HG02973 (cell line): Measurements from ENCODE around the gene DEAF1.
"Not testable (repeated sequence)": the region's sequence is repeated elsewhere in the genome, so short reads cannot be mapped to it uniquely, and the experiment has no call there.

Experiments
- ATAC-seq: cut with Tn5 transposase; IDR thresholded peaks from one replicate; pipeline ENCODE4 v1.9.1; 2021; ENCODE audit warnings: moderate library complexity; ENCODE audit not compliant: unreplicated experiment

DEAF1 gene

DNA sequence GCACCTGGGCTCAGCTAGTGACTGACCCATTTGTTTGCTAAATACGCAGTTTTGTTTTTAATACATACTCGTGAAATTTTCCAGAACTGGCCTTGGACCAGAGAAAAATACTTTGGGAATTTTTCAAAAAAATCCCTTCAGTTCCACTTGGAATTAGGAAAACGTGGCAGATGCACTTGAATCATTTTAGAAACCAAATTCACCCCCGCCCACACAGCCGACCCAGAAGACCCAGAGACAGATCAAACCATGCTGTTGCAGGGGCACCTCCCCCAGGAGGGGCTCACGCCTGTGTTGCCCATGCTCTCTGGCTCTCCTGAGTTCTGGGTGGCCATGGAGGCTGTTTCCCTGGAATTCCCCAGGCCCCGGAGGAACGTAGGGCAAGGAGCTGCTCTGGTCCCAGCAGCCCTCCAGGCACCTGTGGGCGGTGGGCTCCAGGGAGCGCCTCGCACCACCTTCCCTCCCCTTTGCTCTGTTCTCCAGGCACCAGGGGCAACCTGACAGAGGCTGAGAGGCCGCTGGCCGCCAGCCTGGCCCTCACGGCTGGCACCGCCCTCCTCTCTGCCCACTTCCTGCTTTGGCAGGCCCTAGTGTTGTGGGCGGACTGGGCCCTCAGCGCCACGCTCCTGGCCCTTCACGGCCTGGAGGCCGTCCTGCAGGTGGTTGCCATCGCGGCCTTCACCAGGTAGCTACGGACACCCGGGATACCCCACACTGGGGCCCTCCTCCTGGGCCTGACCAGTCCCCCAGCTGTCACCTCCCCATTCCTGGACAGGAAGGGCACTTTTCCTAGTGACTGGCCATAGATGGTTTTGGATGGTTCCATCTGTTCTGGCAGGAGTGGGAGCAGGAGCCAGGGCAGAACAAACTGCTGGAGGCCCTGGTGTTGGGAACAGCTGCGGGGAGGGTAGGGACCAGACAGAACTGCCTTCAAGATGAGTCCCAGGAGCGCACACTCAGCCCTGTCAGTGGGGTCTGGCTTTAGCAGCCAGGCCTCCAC is 7.7 kb upstream of the DEAF1 start:
- ATAC-seq: no peak

DNA sequence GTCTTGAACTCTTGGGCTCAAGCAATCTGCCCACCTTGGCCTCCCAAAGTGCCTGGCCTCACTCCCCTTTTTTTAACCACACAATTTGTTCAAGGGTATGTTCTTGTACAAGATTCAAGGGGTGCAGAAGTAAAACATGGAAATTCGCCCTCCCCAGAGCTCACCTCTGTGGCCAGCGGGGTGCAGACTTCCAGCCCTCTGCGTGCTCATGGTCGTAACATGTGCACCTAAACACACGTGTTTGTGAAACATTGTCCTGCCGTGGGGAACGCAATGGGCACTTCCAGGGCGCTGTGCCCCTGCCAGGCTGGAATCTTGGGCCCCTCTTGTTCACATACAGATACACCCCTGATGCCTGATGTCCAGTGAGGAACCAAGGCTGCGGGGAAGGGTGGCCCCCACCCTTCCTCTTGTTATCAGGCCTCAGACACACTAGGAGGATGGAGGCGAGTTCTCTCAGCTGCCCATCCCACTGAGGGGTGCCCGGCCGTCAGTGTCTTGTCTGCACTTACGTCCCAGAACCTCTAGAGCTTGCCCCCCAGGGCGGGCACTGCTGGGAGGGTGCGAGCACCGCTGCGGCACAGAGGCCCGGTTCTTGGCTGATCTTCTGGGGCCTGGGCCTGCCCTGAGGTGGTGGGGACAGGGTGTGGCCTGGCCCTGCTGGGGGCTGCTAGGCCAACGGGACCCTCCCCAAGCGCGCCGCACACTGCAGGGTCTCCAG is 6.9 kb upstream of the DEAF1 start:
- ATAC-seq: no peak

DNA sequence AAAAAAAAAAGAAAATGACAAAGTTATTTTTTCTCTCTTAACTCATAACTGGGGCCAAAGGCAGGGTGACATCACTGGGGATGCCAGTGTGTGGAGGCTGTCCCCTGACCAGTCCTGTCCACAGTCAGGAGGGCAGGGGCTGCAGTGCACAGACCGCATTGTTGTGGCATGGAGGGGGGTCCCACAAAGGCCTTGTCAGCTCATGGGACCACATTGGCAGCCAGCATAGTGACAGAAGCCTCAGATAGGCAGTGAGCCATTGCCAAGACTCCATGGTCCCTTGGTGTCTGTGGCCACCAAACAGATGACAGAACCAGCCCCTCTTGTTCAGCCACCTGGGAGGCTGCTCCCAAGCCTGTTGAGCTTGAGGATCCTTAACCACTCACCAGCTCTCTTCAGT is 4.7 kb upstream of the DEAF1 start:
- no peak for ATAC-seq

DNA sequence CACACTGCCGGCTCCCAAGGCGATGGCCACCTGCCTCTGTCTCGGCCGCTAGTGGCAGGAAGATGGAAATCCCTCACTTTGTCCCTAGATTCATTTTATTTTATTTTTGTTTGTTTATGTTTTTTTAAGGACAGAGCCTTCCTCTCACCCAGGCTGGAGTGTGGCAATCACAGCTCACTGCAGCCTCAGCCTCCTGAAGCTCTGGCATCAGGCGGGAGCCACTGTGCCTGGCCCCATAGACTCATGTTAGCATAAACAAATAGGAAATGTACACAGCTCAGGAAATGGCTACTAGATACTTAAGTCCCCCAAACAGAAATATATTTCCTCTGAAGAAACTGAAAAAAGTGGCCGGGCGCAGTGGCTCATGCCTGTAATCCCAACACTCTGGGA is 4.1 kb upstream of the DEAF1 start:
- ATAC-seq: no peak

DNA sequence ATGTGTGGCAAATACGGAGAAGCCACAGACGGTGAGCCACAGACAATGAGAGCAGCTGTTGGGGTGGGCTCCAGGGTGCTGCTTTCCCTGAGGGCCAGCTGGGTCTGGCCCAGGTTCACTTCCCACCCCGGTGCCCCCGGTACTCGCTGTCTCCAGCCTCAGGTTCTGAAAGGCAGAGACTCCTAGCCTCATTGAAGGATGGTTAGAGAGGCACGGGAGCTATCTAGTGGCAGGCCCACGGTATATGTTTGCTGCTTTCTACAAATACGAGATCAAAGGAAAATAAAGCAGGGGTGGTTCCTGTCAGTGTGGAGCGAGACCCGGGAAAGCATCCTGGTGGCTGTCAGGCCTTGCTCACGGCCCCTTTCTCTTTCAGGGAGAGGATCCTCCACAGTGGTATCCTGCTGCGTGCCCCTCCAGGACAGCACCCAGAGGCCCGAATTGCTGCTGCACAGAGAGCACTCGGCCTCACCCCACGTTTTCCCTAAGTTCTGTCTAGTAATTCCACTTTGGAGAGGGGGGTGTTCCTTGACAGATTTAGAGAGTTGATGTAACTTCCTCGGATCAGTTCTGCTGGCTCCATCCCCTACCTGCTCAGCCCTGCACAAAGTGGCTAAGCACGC is 3.6 kb upstream of the DEAF1 start:
- ATAC-seq: no peak

DNA sequence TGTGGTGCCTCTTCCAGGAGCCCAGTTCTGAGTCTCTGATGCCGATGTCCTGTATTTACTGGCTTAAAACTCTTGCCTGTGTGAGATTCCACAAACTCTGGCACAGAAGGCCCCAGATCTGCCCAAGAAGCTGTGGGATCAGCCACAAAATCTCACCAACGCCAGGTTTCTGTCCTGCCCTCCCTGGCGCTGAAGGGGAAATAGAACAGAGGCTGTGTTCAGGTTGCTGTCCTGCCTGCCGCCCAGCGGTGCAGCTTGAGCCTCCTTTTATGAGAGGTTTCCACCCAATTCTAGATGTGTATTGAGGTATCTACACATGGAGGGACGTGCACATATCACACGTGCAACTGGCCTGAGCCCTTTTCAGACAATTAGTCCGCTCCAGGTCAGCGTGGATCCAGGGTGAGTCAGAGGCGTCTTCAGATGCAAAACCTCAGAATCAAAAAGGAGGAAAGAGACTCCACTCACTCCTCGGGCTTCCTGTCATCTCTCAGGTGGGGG is 2.8 kb upstream of the DEAF1 start:
- ATAC-seq: no peak

DNA sequence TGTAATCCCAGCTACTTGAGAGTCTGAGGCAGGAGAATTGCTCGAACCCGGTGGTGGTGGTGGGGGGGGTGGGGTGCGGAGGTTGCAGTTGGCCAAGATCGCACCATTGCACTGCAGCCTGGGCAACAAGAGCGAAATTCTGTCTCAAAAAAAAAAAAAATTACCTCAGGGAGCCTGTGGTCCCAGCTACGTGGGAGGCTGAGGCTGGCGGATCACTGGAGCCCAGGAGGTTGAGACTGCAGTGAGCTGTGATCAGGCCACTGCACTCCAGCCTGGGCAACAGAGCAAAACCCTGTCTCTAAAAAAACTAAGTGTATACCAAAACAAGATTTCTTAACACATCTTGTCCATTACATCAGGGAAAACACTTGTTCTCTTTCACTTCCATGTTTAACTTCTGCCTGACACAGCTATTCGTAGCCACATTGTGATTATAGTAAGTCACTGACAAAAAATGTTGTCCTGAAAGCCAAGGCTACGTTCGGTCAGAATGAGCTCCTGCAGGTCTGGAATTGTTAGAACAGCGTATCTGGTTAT is 2.0 kb upstream of the DEAF1 start:
- ATAC-seq: no peak

DNA sequence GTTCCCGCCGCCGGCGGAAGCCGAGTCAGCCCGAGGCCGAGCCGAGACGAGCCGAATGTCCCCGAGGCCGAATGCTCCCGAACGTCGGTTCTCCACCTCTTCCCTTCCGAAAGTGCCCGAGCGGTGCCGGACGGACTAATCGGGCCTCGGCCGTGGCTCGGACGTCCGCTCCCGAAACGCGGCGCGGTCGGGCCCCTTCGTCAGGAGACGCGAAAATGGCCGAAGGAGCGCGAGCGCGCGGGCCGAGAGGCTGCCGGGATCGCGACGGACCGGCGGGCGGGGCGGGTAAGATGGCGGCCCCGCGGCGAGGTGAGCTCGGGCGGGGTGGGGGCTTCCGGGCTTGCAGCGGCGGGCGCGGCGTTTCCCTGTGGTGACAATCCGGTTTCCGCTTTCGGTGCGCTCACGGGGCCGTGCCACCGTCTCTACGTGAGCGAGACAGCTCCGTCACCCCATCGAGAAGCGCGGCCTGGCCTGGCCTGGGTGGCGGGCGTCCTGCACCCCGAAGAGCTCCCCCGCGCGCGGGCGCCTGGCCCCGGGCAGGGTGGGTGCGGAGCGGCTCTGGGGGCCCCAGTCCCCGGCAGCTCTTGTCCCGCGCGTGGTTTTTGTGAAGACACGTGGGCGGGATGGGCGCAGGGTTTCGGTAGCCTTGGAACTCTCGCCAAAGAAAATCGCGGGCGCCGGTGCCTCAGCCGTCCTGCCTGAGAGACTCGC is 671 bp upstream of the DEAF1 start, which contains the start of gene TMEM80:
Gene TMEM80 (plus strand): TSS at position 279 of the 711 bp plus-strand sequence. CDS start 12 bp downstream, at position 291.
- peak; percentile 60 for ATAC-seq

DNA sequence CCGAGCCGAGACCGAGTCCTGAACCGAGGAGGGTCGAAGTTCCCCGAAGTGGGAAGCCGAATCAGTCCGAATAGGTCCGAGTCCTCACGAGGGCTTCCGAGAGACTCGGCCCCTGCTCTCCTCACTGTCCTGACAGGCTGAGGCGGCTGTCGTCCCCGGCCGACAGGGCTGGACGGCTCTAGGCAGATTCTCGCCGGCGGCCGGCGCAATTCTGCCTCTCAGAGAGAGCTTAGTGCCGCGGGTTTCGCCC is 191 bp upstream of the DEAF1 start:
- no peak for ATAC-seq

DNA sequence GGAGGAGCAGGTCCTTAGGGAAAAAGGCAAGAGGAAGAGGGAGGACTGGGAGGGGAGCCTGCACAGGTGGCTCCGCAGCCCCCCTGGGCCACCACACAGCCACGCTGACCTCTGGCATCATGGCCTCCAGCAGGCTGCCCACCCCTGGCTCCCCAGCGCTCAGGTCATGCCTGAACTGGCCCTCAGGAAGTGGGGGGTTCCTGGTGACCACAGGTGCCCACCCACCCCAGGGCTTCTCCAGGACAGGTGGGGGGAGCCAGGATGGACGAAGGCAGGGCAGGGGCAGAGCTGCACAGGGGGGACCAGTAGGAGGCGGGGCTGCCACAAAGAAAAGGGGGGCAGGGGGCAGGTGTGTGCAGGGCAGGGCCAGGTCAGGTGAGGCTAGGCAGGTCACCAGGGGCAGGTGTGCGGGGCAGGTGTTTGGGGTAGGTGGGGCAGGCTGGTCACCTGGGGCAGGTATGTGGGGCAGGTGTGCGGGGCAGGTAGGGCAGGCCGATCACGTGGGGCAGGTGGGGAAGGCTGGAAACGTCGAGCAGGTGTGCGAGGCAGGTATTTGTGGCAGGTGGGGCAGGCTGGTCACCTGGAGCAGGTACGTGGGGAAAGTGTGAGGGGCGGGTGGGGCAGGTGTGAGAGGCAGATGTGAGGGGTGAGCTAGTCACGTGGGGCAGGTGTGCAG is 997 bp downstream of the DEAF1 start:
- no peak for ATAC-seq

DNA sequence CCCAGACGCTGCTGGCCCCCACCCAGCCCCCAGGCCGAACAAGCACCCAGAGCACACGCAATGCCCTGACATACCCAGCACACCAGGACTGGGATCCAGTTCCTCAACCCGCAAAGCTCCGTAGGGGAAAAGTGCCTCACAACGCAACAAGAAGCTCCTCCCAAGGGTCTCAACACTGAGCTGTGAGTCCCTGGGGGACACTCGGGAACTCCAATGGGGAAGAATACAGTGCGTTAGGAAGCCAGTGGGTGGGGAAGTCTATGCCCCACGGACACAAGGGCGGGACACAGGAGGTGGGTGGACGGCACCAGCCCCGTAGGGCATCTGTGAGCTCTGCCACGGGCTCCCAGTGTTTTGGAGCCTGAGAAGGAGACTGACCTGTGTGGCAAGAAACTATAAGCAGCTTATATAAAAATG is 1.6 kb downstream of the DEAF1 start:
- ATAC-seq: no peak

DNA sequence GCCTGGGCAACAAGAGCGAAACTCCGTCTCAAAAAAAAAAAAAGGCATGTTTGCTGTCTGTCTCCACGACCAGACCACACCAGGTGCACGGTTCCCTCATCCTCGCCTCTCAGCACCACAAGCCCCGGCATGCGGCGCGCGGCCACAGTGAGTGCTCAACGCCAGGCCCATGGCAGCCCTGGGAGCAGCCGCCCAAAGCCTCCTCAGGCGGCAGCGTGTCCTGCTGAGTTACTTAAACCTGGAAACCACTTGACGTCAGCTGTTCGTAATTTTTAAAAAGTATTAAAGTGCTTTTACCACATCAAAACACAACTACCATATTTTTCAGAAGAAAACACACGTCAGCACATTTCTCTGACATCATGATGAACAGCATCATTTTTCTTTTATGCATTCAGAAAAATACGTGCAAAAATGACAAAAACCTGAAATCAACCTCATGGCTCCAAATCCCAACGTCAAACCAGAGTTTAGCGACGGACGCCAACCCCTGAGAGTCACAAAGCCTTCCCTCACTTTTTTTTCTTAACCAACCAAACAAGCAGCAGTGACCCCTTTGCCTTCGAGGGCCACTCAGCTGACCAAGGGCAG is 2.1 kb downstream of the DEAF1 start:
- ATAC-seq: no peak

DNA sequence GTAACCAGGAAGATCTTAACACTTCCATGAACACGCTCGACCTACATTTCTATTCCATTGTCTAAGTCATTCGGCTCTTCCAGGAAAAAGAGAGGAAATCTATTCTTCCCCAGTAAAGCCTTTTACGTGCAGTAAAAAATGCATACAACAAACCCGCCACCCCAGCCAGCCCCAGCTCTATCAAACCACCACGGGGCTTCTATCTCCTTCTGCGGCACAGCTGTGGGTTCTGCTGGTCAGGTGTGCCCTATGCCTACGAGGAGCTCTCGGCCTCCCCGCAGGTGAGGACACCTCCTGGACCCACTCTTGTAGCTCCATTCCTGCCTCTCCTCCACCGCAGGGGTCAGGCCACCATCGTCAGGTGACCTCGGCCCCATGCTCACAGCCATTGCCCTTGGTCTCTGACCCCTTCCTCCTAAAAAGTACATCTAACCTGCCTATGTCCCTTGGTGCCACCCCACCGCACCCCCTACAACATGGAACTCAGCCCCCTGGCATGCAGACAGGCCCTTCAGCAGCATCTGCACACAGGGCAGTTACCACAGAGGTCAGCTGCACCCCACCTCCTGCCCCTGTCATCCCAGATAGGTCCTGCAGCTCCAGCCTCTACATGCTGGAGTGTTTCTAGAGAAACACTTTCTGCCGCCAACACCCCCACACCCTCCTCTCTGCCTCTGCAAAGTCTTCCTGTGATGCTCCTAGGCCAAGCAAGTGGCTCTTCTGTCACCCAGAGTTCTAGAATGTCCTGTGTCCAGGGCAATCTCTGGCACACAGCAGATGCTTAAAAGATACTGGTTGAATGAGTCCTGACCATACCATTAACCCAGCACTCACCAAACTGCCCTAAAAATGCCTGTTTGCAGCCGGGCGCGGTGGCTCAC is 3.1 kb downstream of the DEAF1 start:
- no peak for ATAC-seq

DNA sequence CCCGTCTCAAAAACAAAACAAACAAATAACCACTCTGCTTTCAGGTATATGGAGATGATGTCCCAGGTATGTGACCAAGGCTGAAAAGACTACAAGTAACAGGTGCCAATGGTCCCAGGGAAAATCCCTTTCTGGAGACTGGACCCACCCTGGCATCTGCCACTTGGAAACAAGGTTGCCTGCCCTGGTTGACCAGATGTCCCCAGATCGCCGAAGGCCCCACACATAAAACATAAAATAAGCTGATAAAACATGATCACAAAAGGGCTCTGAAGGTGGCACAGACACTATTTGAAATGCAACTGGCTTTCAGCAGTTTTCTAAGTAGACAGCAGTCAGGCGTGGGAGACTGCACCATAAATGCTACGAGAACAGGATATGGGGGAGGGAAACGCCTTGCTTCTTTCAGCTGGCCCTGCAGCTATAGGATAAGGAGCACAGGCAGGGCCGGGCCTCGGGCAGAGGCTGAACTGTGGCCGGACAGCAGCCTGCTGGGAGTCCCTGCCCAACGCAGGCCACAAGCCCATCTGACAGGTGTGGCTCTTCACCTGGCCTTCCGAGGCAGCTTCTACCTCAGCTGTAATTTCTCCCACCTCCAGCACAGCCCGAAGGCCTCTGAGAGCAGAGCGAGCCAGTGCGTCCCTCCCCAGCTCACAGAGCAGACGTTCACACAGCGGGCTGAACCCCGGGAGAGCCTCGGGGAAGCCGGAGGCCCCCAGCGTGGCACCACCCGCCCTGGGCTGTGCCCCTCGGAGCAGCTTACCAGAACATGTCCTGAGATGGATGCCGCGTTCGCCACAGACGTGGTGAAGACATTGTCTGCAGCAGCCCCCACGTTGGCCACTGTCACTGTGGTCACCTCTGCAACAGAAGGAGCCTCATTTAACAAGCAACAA is 4.0 kb downstream of the DEAF1 start:
- no peak for ATAC-seq

DNA sequence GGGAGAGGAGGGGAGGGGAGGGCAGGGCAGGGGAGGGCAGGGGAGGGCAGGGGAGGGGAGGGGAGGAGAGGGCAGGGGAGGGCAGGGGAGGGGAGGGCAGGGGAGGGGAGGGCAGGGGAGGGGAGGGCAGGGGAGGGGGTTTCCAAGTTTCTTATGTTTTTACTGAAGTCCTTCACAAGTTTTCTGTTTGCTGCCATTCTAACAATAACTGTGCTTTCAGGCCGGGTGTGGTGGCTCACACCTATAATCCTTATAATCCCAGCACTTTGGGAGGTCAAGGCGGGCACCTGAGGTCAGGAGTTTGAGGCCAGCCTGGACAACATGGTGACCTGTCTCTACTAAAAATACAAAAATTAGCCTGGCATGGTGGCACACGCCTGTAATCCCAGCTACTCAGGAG is 4.8 kb downstream of the DEAF1 start:
- not testable (repeated sequence) for ATAC-seq

DNA sequence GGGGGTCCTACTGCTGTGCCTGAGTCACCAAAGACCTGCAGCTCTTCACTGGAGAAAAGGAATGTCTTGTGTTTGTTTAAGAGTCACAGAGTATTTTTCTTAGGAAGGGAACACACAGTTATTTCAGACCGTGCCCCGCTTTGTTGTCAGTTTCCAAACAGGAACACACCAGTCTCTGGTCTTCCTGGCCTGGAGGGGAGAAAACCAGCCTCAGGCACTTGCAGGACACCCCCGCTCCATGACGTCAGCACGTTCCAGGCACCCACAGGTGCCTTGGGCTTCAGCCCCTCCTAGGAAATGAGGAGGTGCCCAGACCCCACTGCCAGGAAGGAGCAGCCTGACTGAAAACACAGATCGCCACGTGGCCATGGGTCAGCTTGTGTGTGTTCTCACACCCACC is 5.4 kb downstream of the DEAF1 start:
- no peak for ATAC-seq

DNA sequence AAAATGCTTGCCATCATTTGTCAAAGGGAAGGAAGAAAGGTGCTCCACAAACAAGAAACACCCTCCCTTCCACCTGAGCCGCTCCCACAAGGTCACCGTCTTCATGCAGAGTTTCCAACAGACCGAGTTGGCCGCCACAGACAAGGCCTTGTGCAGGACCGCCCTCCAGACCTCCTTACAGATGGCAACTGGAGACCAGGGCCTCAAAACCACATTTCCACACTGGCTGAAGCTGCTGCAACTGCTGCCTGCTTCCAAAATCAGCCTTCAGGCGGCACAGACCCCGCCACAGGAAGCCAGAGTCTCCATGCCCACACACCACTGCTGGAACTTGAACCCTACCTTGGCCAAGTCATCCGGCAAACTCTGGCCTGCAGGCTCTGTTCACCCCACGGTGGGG is 6.3 kb downstream of the DEAF1 start:
- no peak for ATAC-seq

DNA sequence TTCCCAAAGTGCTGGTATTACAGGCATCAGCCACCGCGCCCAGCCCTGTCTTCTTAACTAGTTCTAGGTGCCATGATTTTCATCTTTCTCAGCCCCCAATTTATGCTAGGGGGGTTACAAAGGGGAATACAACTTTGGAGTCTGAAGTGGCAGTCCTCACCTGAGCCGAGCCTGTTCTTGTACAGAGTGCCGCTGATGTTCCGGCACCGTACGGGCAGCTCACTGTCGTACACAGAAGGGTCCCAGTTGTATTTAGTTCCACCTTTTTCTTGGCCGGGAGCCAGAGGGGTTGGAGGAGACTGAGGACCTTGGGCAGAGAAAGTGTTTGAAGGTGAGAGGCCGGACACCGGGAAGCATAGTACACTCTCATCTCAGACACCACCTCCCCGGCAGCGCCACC is 7.3 kb downstream of the DEAF1 start:
- no peak for ATAC-seq
